Cortex of kidney (tissue), 1 donor: ENCODE measurements around the gene SLC35F1.

Source experiments
- DNase-seq: peaks from one replicate; lab custom pipeline; 2025; lab: John Stamatoyannopoulos, UW

Gene SLC35F1

GRCh38 chr6:118316796-118317384, 409.8 kb downstream of the SLC35F1 start:
- DNase-seq, result no peak

DNA sequence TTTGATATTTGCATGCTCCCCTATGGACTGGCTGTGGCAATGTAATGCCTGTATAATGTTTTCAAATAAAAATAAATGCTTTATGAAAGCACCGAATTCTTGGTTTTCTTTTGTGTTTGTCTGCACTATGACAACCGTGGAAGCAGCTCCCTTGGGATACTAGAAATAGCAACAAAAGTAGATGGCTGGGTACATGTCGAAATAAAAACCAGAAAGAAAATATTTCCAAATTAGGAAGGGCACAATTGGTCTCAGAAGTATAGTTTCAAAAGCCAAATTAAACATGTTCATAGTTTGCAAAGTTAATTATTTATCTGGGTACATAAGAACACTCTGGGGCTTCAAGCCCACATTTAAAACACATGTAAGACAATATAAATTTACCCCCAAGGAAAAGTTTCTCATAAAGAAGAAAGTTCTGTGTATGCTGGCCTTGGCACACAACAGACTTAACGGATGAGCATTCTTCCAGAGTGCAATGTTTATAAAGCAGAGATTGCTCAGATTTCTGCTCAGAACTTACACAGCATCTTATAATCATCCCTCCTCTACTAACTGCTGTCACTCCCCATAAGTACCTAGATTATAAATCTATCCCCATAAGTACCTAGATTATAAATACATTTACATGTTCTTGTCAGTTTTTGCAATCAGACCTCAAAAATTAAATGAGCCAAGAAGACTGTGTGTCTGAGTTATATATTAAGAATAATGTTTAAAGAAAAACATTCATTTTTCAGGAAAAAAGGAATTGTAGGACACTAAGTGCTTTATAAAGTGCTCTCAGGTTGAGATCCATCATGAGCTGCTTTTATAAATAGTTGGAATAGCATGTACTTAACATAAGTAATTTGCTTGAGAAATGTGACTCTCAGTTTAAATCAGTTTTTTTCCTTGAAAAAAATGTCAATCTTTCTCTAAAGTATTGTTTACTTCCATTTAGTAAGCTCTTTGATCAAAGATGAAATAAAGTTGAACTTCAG, 410.8 kb downstream of the SLC35F1 start:
- no peak for DNase-seq

DNA sequence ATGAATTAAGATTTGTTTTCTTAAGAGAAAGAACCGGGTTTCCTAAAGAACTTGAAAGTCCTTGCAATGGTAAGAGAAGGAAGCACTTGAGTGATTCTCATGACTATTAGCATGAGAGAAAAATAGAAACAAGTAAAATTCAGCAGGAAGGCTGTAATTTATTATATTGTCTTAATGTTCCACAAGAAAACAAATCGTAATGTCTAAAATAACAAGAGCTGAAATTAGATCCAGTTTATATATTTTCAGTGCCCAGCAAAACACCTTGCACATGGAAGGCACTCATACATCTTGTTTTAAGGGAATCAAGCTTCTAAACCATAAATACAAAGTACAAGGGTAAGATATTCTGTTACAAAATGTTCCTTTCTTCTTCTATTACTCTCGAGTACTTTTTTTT, 411.6 kb downstream of the SLC35F1 start:
- DNase-seq, result no peak

- no peak for DNase-seq
Measured at GRCh38 chr6:118319416-118319815, 412.4 kb downstream of the SLC35F1 start.

GRCh38 chr6:118319894-118320649, 413.0 kb downstream of the SLC35F1 start:
- DNase-seq, result no peak

DNA sequence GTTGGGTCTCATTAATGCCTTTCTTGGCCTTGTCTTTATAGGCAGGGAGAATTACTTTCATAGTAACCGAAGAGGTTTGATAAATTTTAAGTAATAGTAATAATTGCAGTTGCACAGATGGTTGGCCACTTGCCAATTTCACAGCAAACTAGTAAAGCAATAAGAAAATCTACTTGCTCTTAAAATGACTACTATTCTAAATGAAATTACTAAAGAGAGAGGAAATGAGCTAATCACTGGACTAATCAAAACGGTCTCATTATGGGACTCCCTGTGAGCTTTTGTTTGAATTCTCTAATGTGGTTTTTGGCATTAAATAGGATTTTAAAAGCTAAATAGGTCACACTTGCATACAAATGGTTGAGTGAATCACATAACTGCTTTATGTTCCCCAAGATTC, 413.6 kb downstream of the SLC35F1 start:
- no peak for DNase-seq

DNA sequence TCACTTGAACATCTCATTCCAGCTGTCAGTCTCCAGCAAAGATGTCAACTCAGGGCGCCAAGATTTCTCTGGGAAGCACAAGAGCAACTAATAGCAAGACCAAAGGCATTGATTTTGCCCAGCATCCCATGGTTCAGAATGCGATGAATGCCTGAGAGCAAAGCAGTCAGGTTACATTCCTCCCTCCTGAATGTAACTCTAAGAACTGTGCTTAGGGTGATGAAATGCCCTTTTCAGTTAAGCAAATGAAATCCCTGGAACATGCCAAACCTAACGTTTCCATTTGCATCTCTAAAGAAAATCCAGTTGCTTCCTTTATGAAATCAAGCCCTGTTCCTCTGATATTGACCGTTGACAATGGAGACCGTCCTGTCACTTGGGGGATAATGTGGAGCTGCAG, 417.1 kb downstream of the SLC35F1 start:
- no peak for DNase-seq

- no peak for DNase-seq
Measured at GRCh38 chr6:118325220-118325860, 418.3 kb downstream of the SLC35F1 start.

- no peak for DNase-seq
Measured at GRCh38 chr6:118326712-118327111, 419.6 kb downstream of the SLC35F1 start.

DNA sequence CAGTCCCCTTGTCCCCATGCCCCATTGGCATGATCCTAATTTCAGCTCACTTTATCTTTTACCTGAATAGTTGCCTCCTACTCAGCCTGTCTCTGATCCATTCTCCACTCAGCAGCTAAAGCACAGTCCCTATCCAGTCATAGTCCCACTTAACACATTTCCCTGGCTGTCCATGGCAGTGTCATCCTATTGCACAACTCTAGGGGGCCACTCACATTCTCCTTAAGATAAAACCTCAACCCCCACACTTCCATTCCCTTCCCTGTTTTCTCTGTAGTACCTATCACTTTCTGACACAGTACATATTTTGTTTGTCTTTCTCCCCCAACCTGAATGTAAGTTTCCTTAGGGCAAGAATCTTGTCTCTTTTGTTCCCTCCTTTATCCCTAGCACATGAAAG, 420.2 kb downstream of the SLC35F1 start:
- no peak for DNase-seq

DNA sequence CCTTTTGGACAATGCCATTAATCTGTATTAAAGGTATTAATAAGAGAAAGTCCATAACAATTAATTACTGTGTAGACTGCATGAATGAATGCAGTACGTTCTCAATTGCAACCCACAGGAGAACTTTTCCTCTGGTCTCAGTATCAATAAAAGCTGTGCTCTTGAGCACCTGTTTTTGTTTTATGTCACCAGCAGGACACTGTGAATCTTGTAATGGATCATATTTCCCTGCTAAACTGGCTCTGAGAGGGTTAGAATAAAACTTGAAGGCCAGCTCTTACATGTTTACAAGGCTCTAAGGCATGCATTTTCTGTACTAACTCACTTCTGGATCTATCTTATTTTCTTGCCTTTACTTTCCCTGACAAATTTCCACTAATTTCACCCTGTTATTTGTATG, 426.7 kb downstream of the SLC35F1 start:
- DNase-seq, result no peak

DNA sequence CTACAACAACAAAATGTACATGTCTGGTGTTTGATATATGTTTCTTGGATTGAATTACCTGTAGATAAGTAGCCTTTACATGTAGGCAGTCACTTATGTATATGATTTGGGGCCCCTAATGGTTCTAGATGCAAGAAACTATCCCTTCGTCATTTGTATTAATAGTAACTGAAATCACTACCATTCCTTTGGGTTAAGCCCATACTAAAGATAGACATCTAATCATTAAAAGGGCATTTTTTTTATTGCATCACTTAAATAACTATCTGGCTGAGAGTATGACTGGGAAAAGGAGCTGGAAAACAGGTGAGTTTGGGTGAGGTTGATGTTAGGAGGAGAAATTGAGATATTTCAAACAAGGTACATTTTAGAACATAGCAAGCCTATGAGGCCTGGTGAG, 427.6 kb downstream of the SLC35F1 start:
- DNase-seq, result no peak

DNA sequence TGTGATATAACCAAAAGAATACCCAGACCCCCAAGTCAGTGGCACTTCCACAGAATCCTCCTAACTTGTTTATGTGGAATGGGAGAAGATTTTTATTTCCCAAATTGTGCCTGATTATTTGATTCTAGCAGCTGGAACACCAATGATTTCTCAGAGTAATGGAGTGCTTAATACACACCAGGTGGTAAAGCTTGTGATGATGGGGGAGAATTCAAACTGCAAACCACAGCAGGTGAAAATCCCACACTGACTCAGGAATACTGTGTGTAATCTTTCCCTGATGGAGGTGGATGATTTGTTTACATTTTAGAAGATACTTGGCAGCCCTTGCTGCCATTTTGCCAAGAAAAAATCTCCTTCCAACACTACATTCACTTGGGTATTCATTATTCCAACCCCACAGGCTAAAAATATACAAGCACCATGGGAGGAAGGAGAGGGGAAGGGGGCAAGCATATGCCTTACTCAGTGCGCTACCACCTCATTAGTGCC, 428.3 kb downstream of the SLC35F1 start:
- no peak for DNase-seq

DNA sequence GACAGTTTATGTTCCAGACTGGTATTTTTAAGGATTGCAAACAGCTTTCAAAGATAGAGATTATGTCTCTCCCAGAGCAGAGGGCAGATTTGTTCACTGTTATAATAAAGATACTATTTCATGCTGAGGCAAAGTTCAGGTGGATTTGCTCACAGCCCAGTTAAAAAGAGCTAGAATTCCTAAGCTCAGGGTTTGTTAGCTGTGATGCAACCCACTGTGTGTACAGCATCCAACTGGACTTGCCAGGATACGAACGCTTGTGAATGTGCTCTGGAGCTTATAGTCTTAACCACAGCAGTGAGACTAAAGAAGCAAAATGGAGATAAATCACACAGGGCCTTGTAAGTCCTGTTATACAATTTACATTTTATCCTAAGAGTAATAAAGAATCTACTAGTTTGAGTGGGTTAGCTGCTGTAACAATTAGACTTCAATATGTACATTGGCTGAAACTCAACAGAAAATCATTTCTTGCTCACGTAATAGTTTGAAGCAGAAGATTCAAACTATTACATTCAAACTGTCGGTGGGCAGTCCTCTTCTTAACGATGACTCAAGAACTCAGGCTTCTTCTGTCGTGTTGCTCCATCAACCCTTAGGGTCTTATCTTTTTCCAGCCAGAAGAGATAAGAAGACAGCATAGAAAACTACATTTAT, 437.1 kb downstream of the SLC35F1 start:
- DNase-seq, result no peak

DNA sequence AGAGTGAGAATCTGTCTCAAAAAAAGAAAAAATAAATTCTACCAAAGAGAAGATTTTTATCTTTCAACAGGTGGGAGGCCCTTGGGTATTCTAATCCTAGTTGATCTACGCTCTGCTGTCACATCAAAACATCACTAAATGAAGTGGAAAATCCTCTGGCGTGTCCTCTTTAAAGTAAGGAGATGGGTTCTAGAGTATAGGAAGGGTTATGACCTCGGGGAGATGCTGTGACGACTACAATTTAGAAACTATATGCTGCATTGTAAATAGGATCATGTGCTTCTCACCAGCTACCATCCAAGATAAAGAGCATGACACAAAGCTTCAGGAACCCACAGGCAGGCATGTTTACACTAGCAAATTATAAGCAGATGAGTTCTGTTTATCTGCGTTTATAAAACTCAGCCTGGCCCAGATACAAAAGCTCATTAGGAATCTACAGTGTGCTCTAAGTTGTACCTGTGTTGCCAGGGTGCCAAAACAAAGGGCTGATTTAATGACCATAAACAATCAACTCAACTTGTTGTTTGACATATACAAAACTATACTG, 443.9 kb downstream of the SLC35F1 start:
- no peak for DNase-seq

GRCh38 chr6:118353564-118353963, 446.5 kb downstream of the SLC35F1 start:
- DNase-seq, result no peak

DNA sequence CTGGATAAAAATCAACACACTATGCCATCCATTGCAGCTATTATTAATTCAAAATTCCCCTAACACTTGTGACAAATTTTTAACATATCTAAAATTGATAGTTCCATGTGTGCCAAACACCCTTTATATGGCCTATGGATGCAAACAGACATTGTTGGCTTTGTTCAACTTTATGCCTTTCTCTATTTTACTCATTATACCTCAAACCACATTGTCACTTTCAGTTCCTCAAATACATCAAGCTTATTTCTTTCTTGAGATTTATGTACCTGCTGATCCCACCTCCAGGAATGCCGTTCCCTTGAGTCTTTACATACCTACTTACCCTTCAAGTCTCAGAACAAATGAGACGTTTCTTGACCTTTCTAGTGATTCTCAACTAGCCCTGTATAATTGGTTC, 447.6 kb downstream of the SLC35F1 start:
- no peak for DNase-seq

DNA sequence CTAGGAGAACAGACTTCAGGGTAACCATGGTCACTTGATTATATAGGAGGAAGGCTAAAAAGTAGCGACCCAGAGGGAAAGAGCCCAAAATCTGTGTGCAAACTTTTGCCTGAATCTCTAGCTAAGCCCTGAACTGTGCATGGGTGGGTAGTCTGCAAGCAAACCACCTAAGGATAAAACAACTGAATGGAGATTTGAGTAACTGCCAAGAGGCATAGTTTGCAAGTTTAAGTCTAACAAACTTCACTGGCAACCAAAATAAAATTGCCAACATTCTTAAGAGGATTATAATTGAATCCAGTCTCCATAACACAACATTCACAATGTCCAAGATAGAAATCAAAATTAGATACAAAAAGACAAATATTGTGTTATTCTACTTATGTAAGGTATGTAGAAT, 449.0 kb downstream of the SLC35F1 start:
- no peak for DNase-seq

- no peak for DNase-seq
Measured at GRCh38 chr6:118356686-118357085, 449.6 kb downstream of the SLC35F1 start.
